HG02840 (cell line): ENCODE data around the gene HTR4.

Source experiments
- ATAC-seq: cut with Tn5 transposase; IDR thresholded peaks from one replicate; pipeline ENCODE4 v1.9.1; 2021; ENCODE audit warnings: mild to moderate bottlenecking, moderate library complexity, moderate number of reproducible peaks; ENCODE audit not compliant: unreplicated experiment, low FRiP score

HTR4 gene

GRCh38 chr5:148666353-148666752 lies 12.0 kb upstream of the HTR4 start:
- no peak for ATAC-seq

GRCh38 chr5:148665431-148665830 lies 11.1 kb upstream of the HTR4 start:
- ATAC-seq: no peak

GRCh38 chr5:148663509-148663908 lies 9.2 kb upstream of the HTR4 start:
- no peak for ATAC-seq

- ATAC-seq: no peak
These were observed 6.0 kb upstream of the HTR4 start for GRCh38 chr5:148660346-148660660.

- no peak for ATAC-seq
These were observed 5.5 kb upstream of the HTR4 start for GRCh38 chr5:148659641-148660345.

- no peak for ATAC-seq
These were observed 964 bp downstream of the HTR4 start for GRCh38 chr5:148653291-148653835.

GRCh38 chr5:148651528-148651927 lies 2.8 kb downstream of the HTR4 start:
- ATAC-seq: no peak

GRCh38 chr5:148645527-148645926 lies 8.8 kb downstream of the HTR4 start:
- no peak for ATAC-seq

- no peak for ATAC-seq
These were observed 12.6 kb downstream of the HTR4 start for GRCh38 chr5:148641735-148642134.

- ATAC-seq: no peak
These were observed 13.9 kb downstream of the HTR4 start for GRCh38 chr5:148640471-148640870.

GRCh38 chr5:148639081-148639480 lies 15.2 kb downstream of the HTR4 start:
- no peak for ATAC-seq

GRCh38 chr5:148636353-148636752 lies 18.0 kb downstream of the HTR4 start:
- ATAC-seq: no peak

- no peak for ATAC-seq
These were observed 18.8 kb downstream of the HTR4 start for GRCh38 chr5:148635321-148636083.

GRCh38 chr5:148633067-148633377 lies 21.3 kb downstream of the HTR4 start:
- ATAC-seq: no peak

- ATAC-seq: no peak
These were observed 21.9 kb downstream of the HTR4 start for GRCh38 chr5:148632255-148633066.

- no peak for ATAC-seq
These were observed 27.3 kb downstream of the HTR4 start for GRCh38 chr5:148626986-148627385.

- ATAC-seq: no peak
These were observed 28.2 kb downstream of the HTR4 start for GRCh38 chr5:148626081-148626613.

- ATAC-seq: no peak
These were observed 29.1 kb downstream of the HTR4 start for GRCh38 chr5:148625250-148625649.

- ATAC-seq: no peak
These were observed 30.6 kb downstream of the HTR4 start for GRCh38 chr5:148623741-148624140.

- no peak for ATAC-seq
These were observed 31.2 kb downstream of the HTR4 start for GRCh38 chr5:148623101-148623500.

GRCh38 chr5:148620696-148621095 lies 33.6 kb downstream of the HTR4 start:
- no peak for ATAC-seq
